Bronchial epithelial cell (primary cell): ENCODE results near the gene NAGLU. TPM values are rescaled to one million over a fixed set of nuclear protein-coding genes. Genes with fewer than 3 reads are reported as not detected.

Experiments
- DNase-seq: peaks from one replicate; pipeline ENCODE4 v3.0.0-alpha.2; 2010; ENCODE audit warnings: low read depth
- FAIRE-seq: peaks from 2 replicates; lab custom pipeline; 2011; peaks lifted over from hg19 to GRCh38; lab: Jason Lieb, UNC
- H3K27me3 ChIP-seq: 2 replicates; pipeline ENCODE4 v1.5.1; 2011; ENCODE audit warnings: low read length; ENCODE audit not compliant: control insufficient read depth, insufficient read depth
- H3K36me3 ChIP-seq: 2 replicates; pipeline ENCODE4 v1.5.1; 2011; ENCODE audit warnings: low read length; ENCODE audit not compliant: control insufficient read depth, insufficient read depth
- H3K4me3 ChIP-seq: 2 replicates; pipeline ENCODE4 v1.5.1; 2011; ENCODE audit warnings: mild to moderate bottlenecking, low read depth, low read length, control low read depth
- total RNA-seq: library from RNA; depleted of rRNA; stranded (reverse); fragments of >200 nt; gene quantifications from 2 replicates; pipeline ENCODE4 v1.2.1, GENCODE V29; 2014
- TF ChIP-seq, protein P1 (sequence below): IDR thresholded peaks from 2 replicates; pipeline ENCODE4 v1.5.1; 2011; ENCODE audit warnings: mild to moderate bottlenecking, moderate library complexity, low read length, control low read depth, inconsistent platforms; ENCODE audit not compliant: insufficient read depth, severe bottlenecking

The NAGLU gene
- total RNA-seq, 1 donor from 2014 or later, result 14.2 TPM

DNA sequence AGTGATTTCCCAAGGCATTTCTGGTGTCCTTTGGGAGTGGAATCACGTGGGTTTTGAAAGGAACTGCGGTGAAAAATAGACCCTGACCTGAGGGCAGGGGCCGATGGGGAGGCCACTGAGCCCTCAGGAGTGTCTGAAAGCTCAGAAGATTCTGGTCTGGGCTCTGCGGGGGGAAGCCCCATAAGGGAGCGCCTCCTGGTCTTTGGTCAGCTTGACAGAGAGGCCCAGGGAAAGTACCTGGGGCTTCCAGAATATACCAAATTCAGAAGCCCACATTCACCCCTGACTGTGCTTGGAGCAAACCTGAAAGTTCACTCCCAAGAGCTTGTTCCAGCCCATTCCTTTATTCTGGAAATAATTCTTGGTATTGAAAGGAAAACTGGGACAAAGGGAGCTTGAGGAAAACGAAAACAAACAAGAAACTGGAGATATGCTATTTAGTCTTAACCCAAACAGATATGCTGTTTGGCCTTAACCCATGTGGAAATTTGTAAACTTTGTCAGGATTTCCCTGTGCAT lies 23.2 kb upstream of the NAGLU start:
- TF ChIP-seq, protein P1, sequence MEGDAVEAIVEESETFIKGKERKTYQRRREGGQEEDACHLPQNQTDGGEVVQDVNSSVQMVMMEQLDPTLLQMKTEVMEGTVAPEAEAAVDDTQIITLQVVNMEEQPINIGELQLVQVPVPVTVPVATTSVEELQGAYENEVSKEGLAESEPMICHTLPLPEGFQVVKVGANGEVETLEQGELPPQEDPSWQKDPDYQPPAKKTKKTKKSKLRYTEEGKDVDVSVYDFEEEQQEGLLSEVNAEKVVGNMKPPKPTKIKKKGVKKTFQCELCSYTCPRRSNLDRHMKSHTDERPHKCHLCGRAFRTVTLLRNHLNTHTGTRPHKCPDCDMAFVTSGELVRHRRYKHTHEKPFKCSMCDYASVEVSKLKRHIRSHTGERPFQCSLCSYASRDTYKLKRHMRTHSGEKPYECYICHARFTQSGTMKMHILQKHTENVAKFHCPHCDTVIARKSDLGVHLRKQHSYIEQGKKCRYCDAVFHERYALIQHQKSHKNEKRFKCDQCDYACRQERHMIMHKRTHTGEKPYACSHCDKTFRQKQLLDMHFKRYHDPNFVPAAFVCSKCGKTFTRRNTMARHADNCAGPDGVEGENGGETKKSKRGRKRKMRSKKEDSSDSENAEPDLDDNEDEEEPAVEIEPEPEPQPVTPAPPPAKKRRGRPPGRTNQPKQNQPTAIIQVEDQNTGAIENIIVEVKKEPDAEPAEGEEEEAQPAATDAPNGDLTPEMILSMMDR, result no peak
- Histone ChIP-seq H3K27me3 (no peaks in the 10 kb centered on the region), H3K36me3 (peaks cover 4% of the 10 kb centered on the region), H3K4me3 (no peak overlapping the region)
- no peak for FAIRE-seq
- DNase-seq, result no peak

DNA sequence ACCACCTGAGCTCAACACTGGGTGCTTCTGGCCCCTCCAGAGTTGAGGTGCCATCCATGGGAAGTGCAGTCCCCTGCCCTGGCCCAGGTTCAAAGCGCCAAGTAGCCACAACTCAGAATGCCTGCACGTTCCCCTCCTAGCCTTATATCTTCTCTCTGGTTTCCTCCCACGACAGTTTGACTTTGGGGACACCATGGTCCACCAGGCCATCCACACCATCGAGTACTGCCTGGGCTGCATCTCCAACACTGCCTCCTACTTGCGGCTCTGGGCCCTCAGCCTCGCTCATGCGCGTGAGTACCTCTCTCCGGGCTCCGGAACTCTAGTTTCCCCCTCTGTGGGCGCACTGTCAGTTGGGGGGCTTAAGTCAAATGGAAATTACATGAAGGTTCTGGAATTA lies 22.4 kb upstream of the NAGLU start:
- FAIRE-seq (no peak), DNase-seq (no peak)
- no peaks in the 10 kb centered on the region for H3K27me3 ChIP-seq
- H3K36me3 ChIP-seq, result peaks cover under 1% of the 10 kb centered on the region
- TF ChIP-seq, protein P1, result no peak
- H3K4me3 ChIP-seq, result no peak overlapping the region

DNA sequence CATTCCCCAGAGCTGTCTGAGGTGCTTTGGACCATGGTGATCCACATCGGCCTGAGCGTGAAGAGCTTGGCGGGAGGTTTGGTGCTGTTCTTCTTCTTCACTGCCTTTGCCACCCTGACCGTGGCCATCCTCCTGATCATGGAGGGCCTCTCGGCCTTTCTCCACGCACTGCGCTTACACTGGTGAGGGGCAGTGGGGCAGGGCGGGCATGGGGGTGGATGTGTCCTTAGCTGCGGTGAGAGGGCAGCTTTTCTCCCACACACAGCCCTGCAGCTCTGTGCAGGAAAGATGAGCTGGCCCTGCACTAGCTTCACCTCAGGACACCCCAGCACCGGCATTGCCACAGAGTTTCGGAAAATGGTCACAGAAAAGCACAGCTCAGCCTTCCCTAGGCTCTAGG lies 21.8 kb upstream of the NAGLU start:
- FAIRE-seq (no peak), DNase-seq (no peak)
- no peaks in the 10 kb centered on the region for H3K27me3 ChIP-seq
- no peak overlapping the region for H3K4me3 ChIP-seq
- H3K36me3 ChIP-seq, result no peaks in the 10 kb centered on the region
- TF ChIP-seq, protein P1, result no peak

DNA sequence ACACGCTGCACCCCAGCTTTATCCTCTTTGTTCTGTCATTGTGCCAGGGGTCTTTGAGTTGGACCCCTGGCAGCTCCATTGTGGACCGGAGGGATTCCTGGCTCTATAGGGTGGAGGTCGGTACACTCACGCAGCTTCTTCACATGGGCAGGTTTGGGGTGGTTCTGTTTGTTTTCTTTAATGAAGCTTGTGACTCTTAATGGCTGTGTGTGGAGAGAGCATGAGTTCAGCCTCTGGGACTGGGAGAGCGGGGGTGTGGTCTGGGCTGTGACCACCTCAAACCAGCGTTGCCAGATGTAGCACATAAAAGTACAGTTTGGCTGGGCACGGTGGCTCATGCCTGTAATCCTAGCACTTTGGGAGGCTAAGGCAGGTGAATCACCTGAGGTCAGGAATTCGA lies 21.2 kb upstream of the NAGLU start:
- Histone ChIP-seq H3K36me3 (no peaks in the 10 kb centered on the region), H3K27me3 (no peaks in the 10 kb centered on the region), H3K4me3 (no peak overlapping the region)
- FAIRE-seq (no peak), DNase-seq (no peak)
- TF ChIP-seq, protein P1, result no peak

DNA sequence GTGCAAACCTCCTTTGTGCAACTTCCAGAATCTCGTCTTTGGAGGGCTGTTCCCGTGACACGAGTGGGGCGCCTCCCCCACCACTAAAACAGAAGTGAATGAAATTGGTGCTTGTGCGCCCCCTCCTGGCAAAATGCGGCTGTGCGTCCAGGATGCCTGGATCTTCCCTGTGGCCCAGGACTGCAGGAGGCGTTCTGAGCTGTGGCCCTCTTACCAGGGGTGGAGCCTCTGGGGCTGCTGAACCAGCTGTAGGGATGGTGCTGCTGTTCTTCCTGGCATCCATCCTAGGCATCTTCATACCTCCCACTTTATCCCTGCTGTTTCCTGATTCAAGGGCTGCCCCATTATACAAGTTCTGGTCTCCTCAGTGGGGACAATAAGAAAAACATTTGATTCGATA lies 18.5 kb upstream of the NAGLU start:
- Histone ChIP-seq H3K36me3 (peaks cover 7% of the 10 kb centered on the region), H3K4me3 (no peak overlapping the region), H3K27me3 (no peaks in the 10 kb centered on the region)
- TF ChIP-seq, protein P1, result peak; percentile 96
- FAIRE-seq (peak; percentile 40), DNase-seq (peak; percentile 74)
